ENCODE data around the gene C20orf202. TPM values are rescaled to one million over a fixed set of nuclear protein-coding genes. Genes with fewer than 3 reads are reported as not detected.

C20orf202 gene
- polyA plus RNA-seq, 2 of the 4 experiments (the other 2 are of a cell fraction), result 0.12 TPM; not detected in 1

- ChIA-PET POLR2A (no interaction called here), CTCF (interaction anchor here (0.8 to 3.6 kb wide), 6 partner anchors 9 to 233 kb away, joined by 3 to 21 read pairs (median 4); no protein-coding TSS in a partner anchor)
- no peaks in the 10 kb centered on the region for H3K4me1 ChIP-seq
- ATAC-seq (no peak), FAIRE-seq (no peak), DNase-seq (ENCODE audit: low read depth in 1 of 2, low spot score in 1 of 2) (no peak)
- no peak overlapping the region for H3K4me2 ChIP-seq
- 53% methylated on average over 5 of the region's 5 CpGs for WGBS (ENCODE audit: missing lambda C conversion rate)
- TF ChIP-seq EP300 (IDR thresholded peaks at IDR 0.05), result no peak
- no peak for TF ChIP-seq PHF8 (IDR thresholded peaks at IDR 0.05; ENCODE audit: borderline replicate concordance, low read depth)
- no peak for TF ChIP-seq ZSCAN20 (CRISPR knock-in tag; IDR thresholded peaks at IDR 0.05)
- TF ChIP-seq KDM5A (IDR thresholded peaks at IDR 0.05), result no peak
- TF ChIP-seq HES2 (IDR thresholded peaks at IDR 0.05), result no peak
- TF ChIP-seq MAFK (IDR thresholded peaks at IDR 0.05; ENCODE audit: partially characterized antibody), result no peak
- no peak for TF ChIP-seq NR3C1 (IDR thresholded peaks at IDR 0.05)
- no peak for TF ChIP-seq EHMT2 (IDR thresholded peaks at IDR 0.05; ENCODE audit: low read depth)
- TF ChIP-seq SREBF2 (IDR thresholded peaks at IDR 0.05), result no peak
- TF ChIP-seq ZNF302 (CRISPR knock-in tag; IDR thresholded peaks at IDR 0.05), result no peak
- no peak for TF ChIP-seq TFCP2L1 (CRISPR knock-in tag; IDR thresholded peaks at IDR 0.05)
- TF ChIP-seq CBX8 (IDR thresholded peaks at IDR 0.05), result no peak
- TF ChIP-seq HDAC2 (IDR thresholded peaks at IDR 0.05), result no peak
- no peak for TF ChIP-seq E2F6 (IDR thresholded peaks at IDR 0.05; ENCODE audit: borderline replicate concordance, low read depth)
- TF ChIP-seq FOXS1 (CRISPR knock-in tag; IDR thresholded peaks at IDR 0.05), result no peak
- TF ChIP-seq HOXB13 (CRISPR knock-in tag; IDR thresholded peaks at IDR 0.05; ENCODE audit: low read depth), result no peak
- TF ChIP-seq RNF2 (IDR thresholded peaks at IDR 0.05; ENCODE audit: borderline replicate concordance, low read depth), result no peak
- no peaks in the 10 kb centered on the region for H3K9me3 ChIP-seq
- no peak overlapping the region for H3K27ac ChIP-seq
- no peak overlapping the region for H3K4me3 ChIP-seq
Observed at GRCh38 chr20:1204113-1204512, 859 bp downstream of the C20orf202 start.

GRCh38 chr20:1204576-1204975 lies 1.3 kb downstream of the C20orf202 start:
- TF ChIP-seq NFE2L2 (conservative IDR thresholded peaks at IDR 0.05; ENCODE audit: low read length) (no peak), JUN (IDR thresholded peaks at IDR 0.05) (no peak), HOXA7 (CRISPR knock-in tag; IDR thresholded peaks at IDR 0.05) (no peak), REST (IDR thresholded peaks at IDR 0.05) (no peak), ATOH8 (CRISPR knock-in tag; IDR thresholded peaks at IDR 0.05; ENCODE audit: low read depth) (no peak), HDAC2 (IDR thresholded peaks at IDR 0.05) (no peak), E2F6 (IDR thresholded peaks at IDR 0.05; ENCODE audit: borderline replicate concordance, low read depth) (no peak), FOSL2 (IDR thresholded peaks at IDR 0.05) (no peak), FOSL2 (CRISPR knock-in tag; IDR thresholded peaks at IDR 0.05) (no peak), TFCP2L1 (CRISPR knock-in tag; IDR thresholded peaks at IDR 0.05) (no peak), HEYL (CRISPR knock-in tag; IDR thresholded peaks at IDR 0.05) (no peak), CHD4 (IDR thresholded peaks at IDR 0.05; ENCODE audit: borderline replicate concordance) (no peak), BCL3 (IDR thresholded peaks at IDR 0.05) (no peak)
- Histone ChIP-seq H3K9me3 (no peaks in the 10 kb centered on the region), H3K4me3 (no peak overlapping the region), H3K27ac (no peak overlapping the region), H3K4me2 (no peak overlapping the region), H3K4me1 (no peaks in the 10 kb centered on the region)
- no peak for ATAC-seq
- DNase-seq (ENCODE audit: low read depth in 1 of 2, low spot score in 1 of 2), result no peak
- FAIRE-seq, result no peak
- CTCF ChIA-PET, result interaction anchor here (0.8 to 3.6 kb wide), 7 partner anchors 8 to 232 kb away, joined by 3 to 21 read pairs (median 3); no protein-coding TSS in a partner anchor
- POLR2A ChIA-PET, result no interaction called here
- WGBS (ENCODE audit: missing lambda C conversion rate), result 57% methylated on average over 2 of the region's 2 CpGs

Measured in A549 (cell line).